GM21526 (cell line): ENCODE data around the gene KCNH2.

Experiments used
- ATAC-seq: cut with Tn5 transposase; IDR thresholded peaks from one replicate; pipeline ENCODE4 v1.9.1; 2021; ENCODE audit warnings: moderate library complexity; ENCODE audit not compliant: unreplicated experiment, low FRiP score

KCNH2 gene

GRCh38 chr7:150896562-150897209, 81.4 kb downstream of the KCNH2 start:
- ATAC-seq: no peak

- ATAC-seq: no peak
These were observed 82.3 kb downstream of the KCNH2 start for GRCh38 chr7:150895809-150896208.
